ENCODE results near the gene CAMSAP1. TPM values are rescaled to one million over a fixed set of nuclear protein-coding genes. Genes with fewer than 3 reads are reported as not detected.

The CAMSAP1 gene
- total and polyA plus RNA-seq, 10 of the 15 experiments (the other 5 are each of a cell fraction or from before 2014, with no cell fraction given) = 1.4 to 24.7 (median 8.0) TPM

DNA sequence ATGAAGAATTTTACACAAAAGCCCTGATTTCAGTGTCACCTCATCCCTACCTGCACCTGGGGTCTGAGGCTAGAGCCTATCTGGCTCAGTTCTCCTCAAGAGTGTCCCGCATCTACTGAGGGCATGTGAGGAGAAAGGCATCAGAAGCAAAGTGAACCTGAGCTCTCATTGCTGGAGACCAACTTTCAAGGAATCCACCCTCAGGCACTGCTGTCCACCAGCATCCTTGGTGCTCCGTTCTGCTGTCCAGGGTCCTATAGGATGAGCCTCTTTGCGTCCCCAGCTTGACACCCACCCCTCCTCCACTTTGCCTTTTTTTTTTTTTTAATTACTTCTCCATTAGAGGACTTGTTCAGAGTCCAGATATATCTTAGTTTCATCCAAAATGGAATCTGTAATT lies 49.5 kb downstream of the CAMSAP1 start:
- Histone ChIP-seq H3K4me2 (ENCODE audit: control insufficient read depth, insufficient read depth) (no peak overlapping the region), H3K27ac (ENCODE audit: control insufficient read depth, insufficient read depth) (no peak overlapping the region), H3K9ac (ENCODE audit: control insufficient read depth, insufficient read depth, low read length) (no peak overlapping the region), H3K9me3 (replicated peaks; ENCODE audit: control insufficient read depth, insufficient read depth, low read length) (no peaks in the 10 kb centered on the region), H3K27me3 (replicated peaks in 1 of 2; ENCODE audit: control insufficient read depth in 2 of 2, insufficient read depth in 2 of 2, low read length in 1 of 2) (no peaks in the 10 kb centered on the region), H3K79me2 (ENCODE audit: control insufficient read depth, insufficient read depth, low read length) (no peaks in the 10 kb centered on the region), H3K4me3 (no peak overlapping the region), H3K36me3 (ENCODE audit: control insufficient read depth in 2 of 2, insufficient read depth in 2 of 2, low read length in 1 of 2) (peaks cover 3 to 4% of the 10 kb centered on the region in 2 experiments), H3K4me1 (ENCODE audit: control insufficient read depth, insufficient read depth, low read length) (no peaks in the 10 kb centered on the region), H4K20me1 (ENCODE audit: control insufficient read depth, insufficient read depth) (no peaks in the 10 kb centered on the region), H2AFZ (ENCODE audit: control insufficient read depth, low read depth, low read length) (no peak overlapping the region)
- intact Hi-C loops (cut with micrococcal nuclease; ENCODE audit: unreplicated experiment) (no loop called here), in situ Hi-C loops (cut with MboI) (no loop called here)
- TF ChIP-seq EP300 (IDR thresholded peaks at IDR 0.05; ENCODE audit: borderline replicate concordance in 1 of 2, control insufficient read depth in 1 of 2, low read depth in 2 of 2, low read length in 2 of 2) = no peak
- no peak for TF ChIP-seq RAD51 (IDR thresholded peaks at IDR 0.05)
- TF ChIP-seq MEF2A (IDR thresholded peaks at IDR 0.05; ENCODE audit: insufficient read depth, low read depth, low read length) = no peak
- TF ChIP-seq, protein P1, sequence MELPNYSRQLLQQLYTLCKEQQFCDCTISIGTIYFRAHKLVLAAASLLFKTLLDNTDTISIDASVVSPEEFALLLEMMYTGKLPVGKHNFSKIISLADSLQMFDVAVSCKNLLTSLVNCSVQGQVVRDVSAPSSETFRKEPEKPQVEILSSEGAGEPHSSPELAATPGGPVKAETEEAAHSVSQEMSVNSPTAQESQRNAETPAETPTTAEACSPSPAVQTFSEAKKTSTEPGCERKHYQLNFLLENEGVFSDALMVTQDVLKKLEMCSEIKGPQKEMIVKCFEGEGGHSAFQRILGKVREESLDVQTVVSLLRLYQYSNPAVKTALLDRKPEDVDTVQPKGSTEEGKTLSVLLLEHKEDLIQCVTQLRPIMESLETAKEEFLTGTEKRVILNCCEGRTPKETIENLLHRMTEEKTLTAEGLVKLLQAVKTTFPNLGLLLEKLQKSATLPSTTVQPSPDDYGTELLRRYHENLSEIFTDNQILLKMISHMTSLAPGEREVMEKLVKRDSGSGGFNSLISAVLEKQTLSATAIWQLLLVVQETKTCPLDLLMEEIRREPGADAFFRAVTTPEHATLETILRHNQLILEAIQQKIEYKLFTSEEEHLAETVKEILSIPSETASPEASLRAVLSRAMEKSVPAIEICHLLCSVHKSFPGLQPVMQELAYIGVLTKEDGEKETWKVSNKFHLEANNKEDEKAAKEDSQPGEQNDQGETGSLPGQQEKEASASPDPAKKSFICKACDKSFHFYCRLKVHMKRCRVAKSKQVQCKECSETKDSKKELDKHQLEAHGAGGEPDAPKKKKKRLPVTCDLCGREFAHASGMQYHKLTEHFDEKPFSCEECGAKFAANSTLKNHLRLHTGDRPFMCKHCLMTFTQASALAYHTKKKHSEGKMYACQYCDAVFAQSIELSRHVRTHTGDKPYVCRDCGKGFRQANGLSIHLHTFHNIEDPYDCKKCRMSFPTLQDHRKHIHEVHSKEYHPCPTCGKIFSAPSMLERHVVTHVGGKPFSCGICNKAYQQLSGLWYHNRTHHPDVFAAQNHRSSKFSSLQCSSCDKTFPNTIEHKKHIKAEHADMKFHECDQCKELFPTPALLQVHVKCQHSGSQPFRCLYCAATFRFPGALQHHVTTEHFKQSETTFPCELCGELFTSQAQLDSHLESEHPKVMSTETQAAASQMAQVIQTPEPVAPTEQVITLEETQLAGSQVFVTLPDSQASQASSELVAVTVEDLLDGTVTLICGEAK (IDR thresholded peaks at IDR 0.05; ENCODE audit: borderline replicate concordance) = no peak
- ChIA-PET RAD21 (ENCODE audit: unreplicated experiment) (no interaction called here), SMC1A (ENCODE audit: uncharacterized antibody, unreplicated experiment) (interaction anchor here (0.7 kb wide), 1 partner anchor 46 kb away, joined by 3 read pairs; no protein-coding TSS in a partner anchor), CTCF (no interaction called here), POLR2A (no interaction called here)
- WGBS (ENCODE audit: insufficient coverage, insufficient replicate concordance, low lambda C conversion rate, missing lambda C conversion rate) = 98% methylated on average over 3 of the region's 3 CpGs
- no peak for FAIRE-seq
- ATAC-seq = no peak
- no TSS peak for BruUV-seq (replicated peaks)
- DNase-seq (ENCODE audit: low read depth, low spot score) = no peak
